Prostate gland (tissue), 2 donors: ENCODE data around the gene CXCL11. TPM values are rescaled to one million over a fixed set of nuclear protein-coding genes. Genes with fewer than 3 reads are reported as not detected.

Experiments used
- DNase-seq: peaks from one replicate; pipeline ENCODE4 v3.0.0-alpha.2; 2019; ENCODE audit warnings: low spot score
- H3K27ac ChIP-seq, 2 donors: fragments of 200-600 bp; sonication (generic); 2 replicates each; pipeline ENCODE4 v1.5.1; 2017 to 2019
- H3K27me3 ChIP-seq: fragments of 200-600 bp; sonication (generic); replicated peaks from 2 replicates; pipeline ENCODE4 v1.5.1; 2019; ENCODE audit not compliant: insufficient read depth
- H3K36me3 ChIP-seq, 2 donors: fragments of 200-600 bp; sonication (generic); 1 replicate in 1 of 2; 2 replicates in 1 of 2; pipeline versions ENCODE4 v1.5.1 to v1.8.1; 2017 to 2019
- H3K4me1 ChIP-seq: fragments of 200-600 bp; sonication (generic); replicated peaks from 2 replicates; pipeline ENCODE4 v1.5.1; 2019
- H3K4me3 ChIP-seq, 2 donors: fragments of 200-600 bp; sonication (generic); 2 replicates each; pipeline ENCODE4 v1.5.1; 2017 to 2019
- H3K9me3 ChIP-seq: fragments of 200-600 bp; sonication (generic); 2 replicates; pipeline ENCODE4 v1.5.1; 2017
- POLR2A ChIP-seq: fragments of 450-650 bp; IDR thresholded peaks from one replicate; pipeline ENCODE4 v1.6.1; 2016; ENCODE audit warnings: antibody characterized with exemption, mild to moderate bottlenecking
- POLR2AphosphoS5 ChIP-seq: sonication (generic); formaldehyde crosslinking; IDR thresholded peaks from one replicate; pipeline ENCODE4 v1.6.1; 2017; ENCODE audit warnings: antibody characterized with exemption
- WGBS: methylation state at CpG from one replicate; pipeline ENCODE4 v1.1.5; 2018; 5-methylcytosine and 5-hydroxymethylcytosine counted together
- intact Hi-C: fragments of 100-400 bp; cut with DNase I; formaldehyde crosslinking; loops from one replicate; pipeline ENCODE4 v1.14.2; 2022
- total RNA-seq, 2 donors: library from RNA; depleted of rRNA; stranded (reverse); fragments of >200 nt; gene quantifications; one replicate each; pipeline ENCODE4 v1.1.0, GENCODE V29; 2016
- TF ChIP-seq, protein P1 (sequence below), 4 experiments: fragments of 200-600 bp in 2 of 4; fragments of 450-650 bp in 2 of 4; sonication (generic) in 2 of 4; IDR thresholded peaks; 1 replicate in 3 of 4; 2 replicates in 1 of 4; pipeline ENCODE4 v1.5.1; 2016 to 2019; ENCODE audit warnings: antibody characterized with exemption in 4 of 4, mild to moderate bottlenecking in 2 of 4, moderate library complexity in 2 of 4

The CXCL11 gene
- total RNA-seq, 2 donors from 2014 or later, result 0.23 TPM; not detected in 1

DNA sequence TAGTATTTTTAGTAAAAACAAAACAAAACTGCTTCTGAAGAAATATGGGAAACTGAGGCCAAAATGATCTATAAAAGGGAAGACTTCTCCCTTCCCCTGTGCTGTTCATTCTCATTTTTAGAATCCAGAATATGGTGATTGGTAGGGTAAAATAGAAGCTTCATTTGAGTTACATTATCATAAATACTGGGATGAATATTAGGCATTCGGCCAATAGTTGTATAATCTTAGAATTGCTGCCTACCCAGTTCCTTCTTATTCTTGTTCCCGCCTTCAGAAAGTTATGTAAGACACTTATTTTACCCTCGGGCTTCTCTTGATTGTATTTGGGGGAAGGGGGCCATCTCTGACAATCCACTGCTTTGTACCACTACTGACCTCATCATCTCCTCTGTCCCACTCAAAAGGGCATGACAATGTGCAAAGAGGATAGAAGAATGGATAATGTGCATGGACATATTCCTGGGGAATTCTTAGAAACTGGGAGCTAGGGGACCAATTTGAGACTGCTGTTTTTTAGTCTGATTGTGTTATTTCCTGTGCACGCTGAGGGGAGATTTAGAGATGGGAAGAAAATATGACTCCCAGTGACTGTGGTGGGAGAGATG, 39.2 kb upstream of the CXCL11 start:
- no peak for DNase-seq
- no peaks in the 10 kb centered on the region for H3K27me3 ChIP-seq
- H3K36me3 ChIP-seq, result no peaks in the 10 kb centered on the region
- no peak overlapping the region for H3K4me3 ChIP-seq
- H3K27ac ChIP-seq, result no peak overlapping the region
- 72% methylated on average over 4 of the region's 4 CpGs for WGBS
- TF ChIP-seq, protein P1, sequence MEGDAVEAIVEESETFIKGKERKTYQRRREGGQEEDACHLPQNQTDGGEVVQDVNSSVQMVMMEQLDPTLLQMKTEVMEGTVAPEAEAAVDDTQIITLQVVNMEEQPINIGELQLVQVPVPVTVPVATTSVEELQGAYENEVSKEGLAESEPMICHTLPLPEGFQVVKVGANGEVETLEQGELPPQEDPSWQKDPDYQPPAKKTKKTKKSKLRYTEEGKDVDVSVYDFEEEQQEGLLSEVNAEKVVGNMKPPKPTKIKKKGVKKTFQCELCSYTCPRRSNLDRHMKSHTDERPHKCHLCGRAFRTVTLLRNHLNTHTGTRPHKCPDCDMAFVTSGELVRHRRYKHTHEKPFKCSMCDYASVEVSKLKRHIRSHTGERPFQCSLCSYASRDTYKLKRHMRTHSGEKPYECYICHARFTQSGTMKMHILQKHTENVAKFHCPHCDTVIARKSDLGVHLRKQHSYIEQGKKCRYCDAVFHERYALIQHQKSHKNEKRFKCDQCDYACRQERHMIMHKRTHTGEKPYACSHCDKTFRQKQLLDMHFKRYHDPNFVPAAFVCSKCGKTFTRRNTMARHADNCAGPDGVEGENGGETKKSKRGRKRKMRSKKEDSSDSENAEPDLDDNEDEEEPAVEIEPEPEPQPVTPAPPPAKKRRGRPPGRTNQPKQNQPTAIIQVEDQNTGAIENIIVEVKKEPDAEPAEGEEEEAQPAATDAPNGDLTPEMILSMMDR (IDR thresholded peaks at IDR 0.05), result no peak
- TF ChIP-seq POLR2AphosphoS5 (no peak), POLR2A (no peak)
- no peaks in the 10 kb centered on the region for H3K9me3 ChIP-seq
- no peaks in the 10 kb centered on the region for H3K4me1 ChIP-seq
- intact Hi-C loops, result no loop called here

DNA sequence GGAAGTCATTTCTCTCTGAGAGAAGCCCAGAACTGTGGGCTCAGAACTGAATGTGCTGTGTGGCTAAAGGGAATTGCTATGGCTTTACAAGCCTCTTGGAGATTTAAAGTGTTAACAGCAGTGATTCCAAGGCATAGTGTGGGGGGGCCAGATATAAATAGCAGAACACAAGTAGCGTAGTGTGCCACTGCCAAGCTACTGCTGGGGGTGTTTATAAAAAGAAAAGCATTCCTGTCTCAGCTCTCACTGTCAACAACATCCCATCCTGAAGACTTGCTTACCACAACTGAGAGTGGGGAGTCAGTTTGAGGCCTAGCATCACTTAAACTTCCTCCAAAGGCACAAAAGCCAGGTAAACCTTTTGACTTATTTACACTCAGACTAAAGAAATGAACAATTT, 38.6 kb upstream of the CXCL11 start, which contains the start of gene ART3:
Gene ART3 (plus strand): TSS at position 242 of the 400 bp plus-strand sequence. CDS start 1,181 bp downstream, outside the sequence.
- Histone ChIP-seq H3K27ac (no peak within 1 kb of the TSS), H3K4me1 (no peaks in the 10 kb centered on the region), H3K27me3 (no peaks in the 10 kb centered on the region), H3K9me3 (no peaks in the 10 kb centered on the region), H3K4me3 (no peak within 1 kb of the TSS), H3K36me3 (no peaks in the 10 kb centered on the region)
- WGBS, result 50% methylated on average over 1 of the region's 1 CpG
- intact Hi-C loops, result no loop called here
- no peak for TF ChIP-seq POLR2AphosphoS5
- TF ChIP-seq, protein P1 (IDR thresholded peaks at IDR 0.05), result no peak
- no peak for TF ChIP-seq POLR2A
- DNase-seq, result no peak

DNA sequence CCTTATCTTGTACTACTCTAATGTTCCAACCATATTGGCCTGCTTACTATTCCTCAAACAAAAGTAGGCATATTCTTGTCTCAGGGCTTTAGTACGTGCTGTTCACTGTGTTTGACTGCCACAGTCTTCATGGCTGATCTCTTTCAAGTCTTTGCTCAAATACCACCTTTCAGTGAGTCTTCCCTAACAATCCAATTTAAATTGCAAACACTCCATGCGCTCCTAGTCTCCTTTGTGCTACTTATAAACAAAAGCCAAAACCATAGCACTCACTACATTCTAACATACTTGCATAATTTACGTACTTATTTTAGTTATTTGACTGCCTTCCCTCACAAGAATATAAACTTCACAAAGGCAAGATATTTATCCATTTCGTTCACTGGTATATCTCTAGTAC, 36.9 kb upstream of the CXCL11 start:
- Histone ChIP-seq H3K4me1 (no peaks in the 10 kb centered on the region), H3K36me3 (no peaks in the 10 kb centered on the region), H3K4me3 (no peak overlapping the region), H3K27ac (no peak overlapping the region), H3K9me3 (no peaks in the 10 kb centered on the region), H3K27me3 (no peaks in the 10 kb centered on the region)
- DNase-seq, result no peak
- TF ChIP-seq POLR2AphosphoS5, result no peak
- intact Hi-C loops, result no loop called here
- 87% methylated on average over 4 of the region's 4 CpGs for WGBS

DNA sequence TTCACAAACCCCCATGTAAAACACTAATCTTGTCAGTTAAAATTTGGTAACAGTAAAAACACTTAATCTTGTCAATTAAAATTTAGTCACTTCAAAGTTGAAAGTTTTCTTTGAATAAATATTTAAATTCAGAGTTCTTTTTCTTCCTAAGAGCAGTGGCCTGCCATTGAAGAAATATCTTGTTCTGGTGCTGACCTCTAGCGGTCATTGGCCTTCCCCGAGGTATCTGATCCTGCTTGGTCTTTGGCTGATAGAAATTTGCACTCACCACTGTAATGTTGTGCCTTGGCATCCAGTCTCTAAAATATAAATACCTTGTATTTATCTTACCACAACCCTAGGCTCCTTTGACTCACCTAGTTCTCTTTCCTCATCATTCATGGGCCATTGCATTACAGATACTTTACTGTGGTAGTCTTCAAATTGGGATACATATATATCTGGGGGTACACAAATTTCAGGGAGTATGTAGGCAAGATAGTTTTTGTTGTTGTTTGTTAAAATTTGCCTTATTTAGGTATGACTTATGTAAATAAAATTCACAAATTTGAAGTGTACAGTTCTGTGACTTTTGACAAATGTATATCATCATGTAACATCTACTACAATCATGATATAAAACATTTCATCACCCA, 31.9 kb upstream of the CXCL11 start:
- Histone ChIP-seq H3K4me3 (no peak overlapping the region), H3K27me3 (no peaks in the 10 kb centered on the region), H3K36me3 (no peaks in the 10 kb centered on the region), H3K4me1 (no peaks in the 10 kb centered on the region), H3K9me3 (no peaks in the 10 kb centered on the region), H3K27ac (no peak overlapping the region)
- 2% methylated on average over 2 of the region's 2 CpGs for WGBS
- intact Hi-C loops, result loop anchor here (1.0 to 10.0 kb wide), 2 partner anchors 72 to 153 kb away; no protein-coding TSS in a partner anchor
- TF ChIP-seq, protein P1 (IDR thresholded peaks at IDR 0.05), result peak; percentile 63 to 83 (median 74)
- TF ChIP-seq POLR2AphosphoS5 (peak; percentile 53), POLR2A (no peak)
- DNase-seq, result peak; percentile 79

DNA sequence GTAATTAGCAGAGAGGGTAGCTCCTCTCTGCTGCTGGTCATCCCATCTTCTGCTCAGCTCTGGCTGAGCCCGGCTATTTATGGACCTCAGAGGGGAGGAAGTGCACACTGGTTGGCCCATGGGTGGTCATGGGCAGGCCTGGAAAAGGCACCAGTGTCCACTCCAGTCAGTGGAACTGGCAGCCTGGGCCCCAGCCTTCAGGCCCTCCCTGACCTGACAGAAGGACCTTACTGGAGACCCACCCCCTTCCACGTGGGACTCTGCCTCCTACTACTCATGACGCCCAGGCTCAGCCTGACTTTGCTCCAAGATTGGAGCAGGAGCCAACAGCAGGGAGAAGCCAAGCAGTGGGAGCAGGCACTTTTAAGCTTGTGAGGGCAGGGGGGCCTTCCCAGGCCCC, 30.7 kb upstream of the CXCL11 start:
- Histone ChIP-seq H3K36me3 (no peaks in the 10 kb centered on the region), H3K9me3 (no peaks in the 10 kb centered on the region), H3K27ac (no peak overlapping the region), H3K27me3 (no peaks in the 10 kb centered on the region), H3K4me3 (no peak overlapping the region), H3K4me1 (no peaks in the 10 kb centered on the region)
- TF ChIP-seq POLR2AphosphoS5 (no peak), POLR2A (no peak)
- TF ChIP-seq, protein P1 (IDR thresholded peaks at IDR 0.05), result no peak
- 90% methylated on average over 3 of the region's 3 CpGs for whole genome bisulfite sequencing
- DNase-seq, result no peak
- intact Hi-C loops, result loop anchor here (10.0 kb wide), 1 partner anchor 152 kb away; no protein-coding TSS in a partner anchor
